Loucy (cell line): ENCODE results near the gene BEAN1.

Source experiments
- CTCF ChIP-seq: fragments of 200-600 bp; sonication (generic); conservative IDR thresholded peaks from 2 replicates; pipeline ENCODE4 v1.5.1; 2014; ENCODE audit warnings: mild to moderate bottlenecking, antibody characterized with exemption, low read length
- EZH2phosphoT487 ChIP-seq: fragments of 200-600 bp; IDR thresholded peaks from 2 replicates; pipeline ENCODE4 v1.6.1; 2018; ENCODE audit warnings: antibody characterized with exemption, mild to moderate bottlenecking, moderate library complexity, borderline replicate concordance

- TF ChIP-seq CTCF (no peak), EZH2phosphoT487 (no peak)
Measured at GRCh38 chr16:66513111-66513723, 86.1 kb downstream of the BEAN1 start.
